HG03565 (cell line): ENCODE results near the gene NMNAT2.

Experiments
- ATAC-seq: cut with Tn5 transposase; IDR thresholded peaks from one replicate; pipeline ENCODE4 v1.9.1; 2021; ENCODE audit warnings: mild to moderate bottlenecking, moderate library complexity; ENCODE audit not compliant: unreplicated experiment

Gene NMNAT2

GRCh38 chr1:183318433-183318832 lies 99.7 kb downstream of the NMNAT2 start:
- ATAC-seq: no peak

GRCh38 chr1:183315991-183316758 lies 102.0 kb downstream of the NMNAT2 start:
- ATAC-seq: no peak

DNA sequence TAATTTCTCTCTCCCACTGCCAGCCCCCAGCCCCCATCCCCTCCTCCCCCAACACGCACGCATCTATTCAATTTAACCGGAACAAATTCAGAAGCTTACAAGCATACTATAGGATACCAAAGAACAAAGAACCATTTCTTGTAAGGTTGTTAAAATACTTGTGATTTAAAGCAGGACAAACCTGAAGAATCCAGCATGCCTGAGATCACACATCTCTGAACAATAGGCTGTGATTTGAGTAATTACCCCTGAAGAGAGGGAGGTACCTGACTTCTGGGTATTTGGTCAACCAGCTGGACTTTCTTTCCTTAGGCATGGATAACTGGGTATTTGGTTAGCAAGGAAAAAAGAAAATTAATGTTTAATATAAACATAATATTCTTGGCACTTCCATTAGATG lies 105.1 kb downstream of the NMNAT2 start:
- no peak for ATAC-seq

DNA sequence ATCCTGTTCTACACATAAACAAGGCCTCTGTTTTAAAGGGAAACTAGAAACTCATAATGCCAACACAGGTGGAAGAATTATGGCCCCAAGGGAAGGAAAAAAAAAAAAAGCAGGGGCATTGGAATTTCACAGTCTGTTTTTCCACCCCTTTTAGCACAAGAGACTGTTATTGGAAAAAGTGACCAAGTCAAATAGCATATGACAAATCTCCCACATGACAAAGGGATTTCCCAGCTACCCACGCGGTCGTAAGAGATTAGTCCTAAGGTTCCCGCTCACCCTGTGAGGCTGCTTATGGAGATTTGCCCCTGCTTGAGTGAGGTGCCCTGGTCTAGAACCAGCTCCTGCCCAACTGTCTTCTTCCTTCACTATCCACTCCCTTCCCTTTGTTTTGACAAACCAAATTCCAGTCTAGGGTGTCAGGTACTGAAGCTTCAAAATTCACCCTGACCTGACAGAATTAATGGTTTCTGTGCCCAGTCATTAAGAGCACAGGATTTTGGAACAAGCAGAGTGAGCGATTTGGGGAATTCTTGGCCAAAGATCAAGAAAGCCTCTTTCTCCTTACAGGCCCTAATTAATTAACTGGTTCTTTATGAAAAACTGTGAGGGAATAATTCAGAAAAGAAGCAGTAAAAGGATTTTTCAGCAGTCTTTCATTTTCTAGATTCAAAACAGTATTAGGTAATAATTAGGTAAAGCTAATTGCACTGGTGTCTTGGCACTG lies 107.3 kb downstream of the NMNAT2 start:
- ATAC-seq: no peak

DNA sequence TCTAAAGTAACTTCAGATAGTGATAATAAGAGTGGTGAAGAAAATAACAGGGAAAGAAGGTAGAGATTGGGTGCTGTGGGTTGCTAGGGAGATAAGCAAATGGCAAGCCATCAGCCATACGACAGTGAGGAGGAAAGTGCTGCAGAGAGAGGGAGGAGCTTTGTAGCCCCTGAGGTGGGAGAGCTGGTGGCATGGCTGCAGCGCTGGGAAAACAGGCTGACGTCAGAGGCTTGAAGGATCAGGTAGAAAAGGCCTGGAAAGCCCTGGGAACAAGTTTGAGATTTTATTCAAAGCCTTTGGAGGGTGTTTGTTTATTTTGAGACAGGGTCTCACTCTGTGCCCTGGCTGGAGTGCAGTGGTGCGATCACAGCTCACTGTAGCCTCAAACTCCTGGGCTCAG lies 109.5 kb downstream of the NMNAT2 start:
- no peak for ATAC-seq

- no peak for ATAC-seq
These were observed 111.7 kb downstream of the NMNAT2 start for GRCh38 chr1:183306317-183307042.

GRCh38 chr1:183304440-183305107 lies 113.6 kb downstream of the NMNAT2 start:
- no peak for ATAC-seq

GRCh38 chr1:183303901-183304300 lies 114.3 kb downstream of the NMNAT2 start:
- no peak for ATAC-seq

DNA sequence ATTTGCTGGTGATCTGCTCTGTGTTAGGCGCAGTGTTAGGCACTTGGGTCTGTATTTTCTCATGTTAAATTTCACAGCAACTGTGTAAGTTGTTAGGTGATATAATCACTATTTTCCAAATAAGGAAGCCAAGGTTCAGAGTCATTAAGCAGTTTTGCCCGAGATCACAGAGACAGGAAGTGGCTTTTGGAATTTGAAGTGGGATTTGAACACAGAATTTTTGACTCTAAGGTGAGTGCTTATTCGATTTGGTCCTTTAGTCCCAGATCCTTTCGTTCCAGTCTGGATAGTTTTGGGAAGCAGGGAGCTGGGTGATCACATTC lies 114.9 kb downstream of the NMNAT2 start:
- ATAC-seq: no peak

- ATAC-seq: no peak
These were observed 115.5 kb downstream of the NMNAT2 start for GRCh38 chr1:183302452-183303322.

DNA sequence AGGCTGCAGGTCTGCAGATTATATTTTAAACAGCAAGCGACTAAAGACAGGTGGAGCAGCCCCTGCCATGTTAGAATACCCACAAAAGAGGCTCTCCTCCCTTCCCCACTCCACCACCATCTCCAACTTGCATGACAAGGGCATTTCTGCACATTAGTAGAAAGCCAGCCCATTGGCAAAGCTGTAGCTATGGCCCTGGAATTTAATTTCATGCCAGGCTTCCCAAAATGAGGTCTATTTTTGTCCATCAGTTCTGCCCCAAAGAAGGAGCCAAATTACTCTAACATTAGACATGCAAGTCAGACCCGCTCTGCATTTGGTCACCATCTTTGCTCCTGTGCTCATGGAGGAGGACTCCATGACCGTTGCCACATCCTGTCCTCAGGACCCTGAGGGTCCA lies 116.9 kb downstream of the NMNAT2 start:
- no peak for ATAC-seq

DNA sequence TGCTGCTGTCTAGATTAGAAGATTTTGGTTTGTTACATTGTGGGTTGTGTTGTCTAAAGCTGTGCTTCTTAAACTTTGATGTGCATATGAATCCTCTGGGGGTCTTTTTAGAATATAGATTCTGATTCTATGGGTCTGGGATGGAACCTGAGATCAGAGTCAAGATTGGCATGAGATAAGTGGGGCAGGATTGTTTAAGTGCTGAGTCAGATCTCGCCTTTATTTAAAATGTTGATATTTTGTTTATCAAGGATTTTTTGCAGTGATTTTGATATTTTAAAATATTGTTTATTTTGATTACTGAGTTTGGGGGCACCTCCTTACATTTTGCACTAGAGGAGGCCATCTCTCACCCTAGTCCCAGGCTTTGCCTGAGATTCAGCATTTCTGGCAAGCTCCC lies 117.4 kb downstream of the NMNAT2 start:
- no peak for ATAC-seq

GRCh38 chr1:183300395-183300794 lies 117.8 kb downstream of the NMNAT2 start:
- ATAC-seq: no peak

GRCh38 chr1:183296782-183297181 lies 121.4 kb downstream of the NMNAT2 start:
- no peak for ATAC-seq

DNA sequence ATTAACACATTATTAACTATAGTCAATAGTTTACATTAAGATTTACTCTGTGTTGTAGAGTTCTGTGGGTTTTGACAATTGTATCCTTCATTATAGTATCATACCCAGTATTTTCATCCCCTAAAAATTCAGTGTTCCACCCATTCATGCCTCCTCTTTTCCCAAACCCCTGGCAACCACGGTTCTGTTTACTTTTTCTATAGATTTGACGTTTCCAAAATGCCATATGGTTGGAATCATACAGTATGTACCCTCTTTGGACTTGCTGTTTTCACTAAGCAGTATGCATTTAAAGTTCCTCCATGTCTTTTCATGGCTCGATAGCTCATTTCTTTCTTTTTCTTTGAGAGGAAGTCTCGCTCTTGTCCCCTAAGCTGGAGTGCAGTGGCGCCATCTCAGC lies 122.7 kb downstream of the NMNAT2 start:
- no peak for ATAC-seq

DNA sequence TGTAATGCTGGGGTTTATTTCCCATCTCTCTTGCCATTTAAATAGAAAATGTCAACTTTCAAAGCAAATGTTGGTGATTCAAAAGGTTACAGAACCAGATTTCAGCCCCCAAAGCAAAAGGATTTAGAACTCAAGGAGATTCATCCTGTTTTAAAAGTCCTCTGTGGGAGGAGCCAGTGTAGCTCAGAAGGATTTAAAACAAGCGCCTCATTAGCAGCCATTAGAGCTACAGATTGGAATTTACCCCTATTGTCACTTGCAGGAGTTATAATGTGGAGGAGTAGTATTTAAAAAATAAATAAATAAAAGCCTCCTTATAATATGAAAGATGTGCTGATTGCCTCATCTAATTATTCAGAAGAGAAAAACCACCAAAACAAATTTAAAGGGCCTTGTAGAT lies 124.3 kb downstream of the NMNAT2 start:
- no peak for ATAC-seq

DNA sequence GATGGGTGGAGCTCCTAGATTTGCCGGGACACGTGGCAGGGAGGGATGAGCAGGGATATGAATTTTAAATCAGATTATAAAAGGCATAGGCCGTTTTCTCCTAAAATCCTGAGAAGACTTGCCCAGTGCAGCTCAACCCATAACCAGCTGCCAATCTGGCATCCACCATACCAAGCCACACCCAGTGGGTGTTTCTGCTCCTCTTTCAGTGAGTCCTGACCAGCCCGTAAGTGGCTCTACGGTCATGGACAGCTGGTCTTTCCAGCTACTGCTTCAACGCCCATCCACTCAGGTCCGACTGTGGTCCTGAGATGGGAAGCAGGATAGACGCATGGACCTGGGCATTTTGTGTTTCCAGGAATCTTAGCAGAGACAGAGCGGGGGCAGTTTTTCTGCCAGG lies 124.9 kb downstream of the NMNAT2 start:
- no peak for ATAC-seq

DNA sequence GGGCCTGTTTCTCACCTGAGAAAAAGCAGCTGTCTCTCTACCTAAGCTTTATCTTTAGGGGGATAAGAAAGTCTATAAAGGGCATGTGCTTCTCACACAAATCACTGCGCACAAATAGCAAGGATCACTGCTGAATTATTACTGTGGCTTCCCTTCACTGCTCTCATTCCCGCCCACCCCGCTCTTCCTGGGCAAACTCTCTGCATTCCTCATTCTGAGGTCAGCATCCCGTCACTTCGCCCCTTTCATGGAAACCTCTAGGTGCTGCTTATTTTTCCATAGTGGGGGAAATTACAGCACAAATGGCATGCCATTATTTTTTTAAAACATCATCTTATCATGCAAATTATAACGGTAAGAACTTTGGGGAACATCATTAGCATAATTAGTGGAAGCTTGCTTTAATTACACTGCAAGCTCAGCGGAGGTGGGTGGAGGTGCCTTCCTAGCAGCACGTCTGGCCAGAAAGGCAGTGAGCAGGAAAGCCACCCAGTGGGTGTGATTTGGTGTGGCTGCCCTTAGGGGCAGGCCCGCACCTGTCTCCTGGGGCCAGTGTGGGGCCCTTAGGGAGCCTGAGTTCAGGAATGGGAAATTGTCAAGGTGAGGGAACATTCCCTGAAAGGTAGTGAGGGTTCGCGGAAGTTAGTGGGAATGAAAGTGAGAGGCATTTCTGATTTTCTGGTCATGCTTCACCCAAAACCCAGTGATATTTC lies 126.2 kb downstream of the NMNAT2 start:
- no peak for ATAC-seq

- ATAC-seq: no peak
These were observed 126.9 kb downstream of the NMNAT2 start for GRCh38 chr1:183291216-183291762.

- no peak for ATAC-seq
These were observed 127.6 kb downstream of the NMNAT2 start for GRCh38 chr1:183290628-183291027.
